ENCODE measurements around the gene ZBTB43. TPM values are rescaled to one million over a fixed set of nuclear protein-coding genes. Genes with fewer than 3 reads are reported as not detected.

The ZBTB43 gene
- total RNA-seq, 2 experiments from 2014 or later: 14.3 to 21.1 TPM

GRCh38 chr9:126869368-126869767 lies 64.5 kb downstream of the ZBTB43 start:
- Mint-ChIP-seq H3K27me3 (no peaks in the 10 kb centered on the region), H3K36me3 (ENCODE audit: low read depth) (peaks cover 18% of the 10 kb centered on the region), H3K4me1 (ENCODE audit: low read depth) (peaks cover 29% of the 10 kb centered on the region), H3K4me3 (no peak overlapping the region), H3K9me3 (no peaks in the 10 kb centered on the region), H3K27ac (peak overlapping the region; percentile 24)
- DNase-seq: peak; percentile 17
- intact Hi-C loops (cut with micrococcal nuclease): no loop called here
- CTCF ChIA-PET: interaction anchor here (0.6 to 1.3 kb wide), 2 partner anchors 8 to 10 kb away, joined by 3 to 6 read pairs; no protein-coding TSS in a partner anchor
- no peak for ATAC-seq
- POLR2A ChIA-PET: no interaction called here
- no peak for TF ChIP-seq CTCF (IDR thresholded peaks at IDR 0.05)

GRCh38 chr9:126872516-126872915 lies 67.7 kb downstream of the ZBTB43 start:
- TF ChIP-seq CTCF (IDR thresholded peaks at IDR 0.05): no peak
- peaks cover 4% of the 10 kb centered on the region for H3K36me3 Mint-ChIP-seq (ENCODE audit: low read depth)
- peak; percentile 47 for ATAC-seq
- intact Hi-C loops (cut with micrococcal nuclease): no loop called here
- H3K4me3 Mint-ChIP-seq: no peak overlapping the region
- no peak for DNase-seq
- POLR2A ChIA-PET: no interaction called here
- no peaks in the 10 kb centered on the region for H3K27me3 Mint-ChIP-seq
- CTCF ChIA-PET: interaction anchor here (1.0 to 1.6 kb wide), 3 partner anchors 9 to 48 kb away, joined by 3 to 8 read pairs (median 5); partner anchors contain the start of gene ZBTB34
- peak overlapping the region; percentile 72 for H3K27ac Mint-ChIP-seq
- H3K9me3 Mint-ChIP-seq: no peaks in the 10 kb centered on the region
- H3K4me1 Mint-ChIP-seq (ENCODE audit: low read depth): peaks cover 43% of the 10 kb centered on the region

- ChIA-PET CTCF (no interaction called here), POLR2A (no interaction called here)
- DNase-seq (no peak), ATAC-seq (no peak)
- Mint-ChIP-seq H3K4me1 (ENCODE audit: low read depth) (peaks cover 39% of the 10 kb centered on the region), H3K27ac (peak overlapping the region; percentile 1), H3K27me3 (no peaks in the 10 kb centered on the region), H3K36me3 (ENCODE audit: low read depth) (peaks cover 9% of the 10 kb centered on the region), H3K4me3 (no peak overlapping the region), H3K9me3 (no peaks in the 10 kb centered on the region)
- intact Hi-C loops (cut with micrococcal nuclease): no loop called here
- TF ChIP-seq CTCF (IDR thresholded peaks at IDR 0.05): no peak
Measured at GRCh38 chr9:126874546-126875314, 69.9 kb downstream of the ZBTB43 start.

- CTCF ChIA-PET: no interaction called here
- no peak for ATAC-seq
- Mint-ChIP-seq H3K36me3 (ENCODE audit: low read depth) (peaks cover 20% of the 10 kb centered on the region), H3K27me3 (no peaks in the 10 kb centered on the region), H3K9me3 (no peaks in the 10 kb centered on the region), H3K4me1 (ENCODE audit: low read depth) (peaks cover 36% of the 10 kb centered on the region), H3K27ac (peak overlapping the region; percentile 1), H3K4me3 (no peak overlapping the region)
- no peak for DNase-seq
- intact Hi-C loops (cut with micrococcal nuclease): no loop called here
- POLR2A ChIA-PET: interaction anchor here (0.5 kb wide), 1 partner anchor 1082 kb away, joined by 3 read pairs; no protein-coding TSS in a partner anchor
- no peak for TF ChIP-seq CTCF (IDR thresholded peaks at IDR 0.05)
Measured at GRCh38 chr9:126875756-126876510, 71.1 kb downstream of the ZBTB43 start.

GRCh38 chr9:126876531-126876930 lies 71.7 kb downstream of the ZBTB43 start:
- no peak for TF ChIP-seq CTCF (IDR thresholded peaks at IDR 0.05)
- no peaks in the 10 kb centered on the region for H3K27me3 Mint-ChIP-seq
- no peak overlapping the region for H3K27ac Mint-ChIP-seq
- CTCF ChIA-PET: no interaction called here
- intact Hi-C loops (cut with micrococcal nuclease): no loop called here
- no peak for ATAC-seq
- POLR2A ChIA-PET: interaction anchor here (0.5 kb wide), 1 partner anchor 1083 kb away, joined by 3 read pairs; no protein-coding TSS in a partner anchor
- no peak overlapping the region for H3K4me3 Mint-ChIP-seq
- peaks cover 36% of the 10 kb centered on the region for H3K4me1 Mint-ChIP-seq (ENCODE audit: low read depth)
- no peaks in the 10 kb centered on the region for H3K9me3 Mint-ChIP-seq
- no peak for DNase-seq
- peaks cover 20% of the 10 kb centered on the region for H3K36me3 Mint-ChIP-seq (ENCODE audit: low read depth)

Measured in activated CD8-positive, alpha-beta T cell treated with anti-CD3 and anti-CD28 coated beads for 36 hours (primary cell).